GM19193 (cell line): Measurements from ENCODE around the gene SURF2.

Experiments used
- POLR2A ChIP-seq: IDR thresholded peaks from 4 replicates; pipeline ENCODE4 v1.6.1; 2011; ENCODE audit not compliant: insufficient read depth, insufficient read length; ENCODE audit errors: extremely low read depth

SURF2 gene

GRCh38 chr9:133401588-133401987 lies 45.2 kb downstream of the SURF2 start:
- TF ChIP-seq POLR2A = no peak

- TF ChIP-seq POLR2A = no peak
Observed at GRCh38 chr9:133402689-133403088, 46.3 kb downstream of the SURF2 start.

- no peak for TF ChIP-seq POLR2A
Observed at GRCh38 chr9:133403766-133404453, 47.6 kb downstream of the SURF2 start.

- TF ChIP-seq POLR2A = no peak
Observed at GRCh38 chr9:133404454-133405002, 48.2 kb downstream of the SURF2 start.

- no peak for TF ChIP-seq POLR2A
Observed at GRCh38 chr9:133405508-133406438, 49.4 kb downstream of the SURF2 start.

- no peak for TF ChIP-seq POLR2A
Observed at GRCh38 chr9:133406480-133407307, 50.3 kb downstream of the SURF2 start.

GRCh38 chr9:133408042-133408441 lies 51.7 kb downstream of the SURF2 start:
- TF ChIP-seq POLR2A = no peak
